Brain microvascular endothelial cell (primary cell): Measurements from ENCODE around the gene NUDT21.
"Not testable (repeated sequence)": the region's sequence is repeated elsewhere in the genome, so short reads cannot be mapped to it uniquely, and the experiment has no call there.

Source experiments
- DNase-seq: peaks from one replicate; pipeline ENCODE4 v3.0.0-alpha.2; 2020
- H3K27ac ChIP-seq: fragments of 250-450 bp; sonication (Bioruptor Pico); 2 replicates; pipeline ENCODE4 v1.5.1; 2020; ENCODE audit warnings: mild to moderate bottlenecking, moderate library complexity
- H3K27me3 ChIP-seq: fragments of 250-450 bp; sonication (Bioruptor Pico); replicated peaks from 2 replicates; pipeline ENCODE4 v1.5.1; 2020; ENCODE audit warnings: mild to moderate bottlenecking
- H3K36me3 ChIP-seq: fragments of 250-450 bp; sonication (Bioruptor Pico); replicated peaks from 2 replicates; pipeline ENCODE4 v1.5.1; 2020; ENCODE audit warnings: mild to moderate bottlenecking
- H3K4me3 ChIP-seq: 2 replicates; pipeline ENCODE4 v1.5.1; 2011; ENCODE audit warnings: low read depth, mild to moderate bottlenecking, control low read depth, low read length, moderate library complexity
- CTCF ChIP-seq: IDR thresholded peaks from 2 replicates; pipeline ENCODE4 v1.5.1; 2011; ENCODE audit warnings: low read depth, mild to moderate bottlenecking, moderate library complexity, low read length, control low read depth, inconsistent platforms; ENCODE audit errors: missing control alignments
- in situ Hi-C: cut with HindIII; loops from 2 replicates; pipeline ENCODE4 v1.10.0; 2017; ENCODE audit warnings: low sequenced_read_pairs, low pct_ligation_motif_present

NUDT21 gene

GRCh38 chr16:56450986-56451752, at the start of gene NUDT21, which contains the start of gene OGFOD1:
Gene NUDT21 (minus strand): TSS chr16:56451332. CDS start chr16:56451202, 130 bp downstream.
Gene OGFOD1 (plus strand): TSS chr16:56451554. CDS start chr16:56451613, 59 bp downstream.
- peak; percentile 99 for DNase-seq
- peak within 1 kb of the TSS; percentile 89 for H3K4me3 ChIP-seq
- no peak for TF ChIP-seq CTCF
- H3K36me3 ChIP-seq, result peaks cover 20% of the 10 kb centered on the region
- H3K27me3 ChIP-seq, result no peaks in the 10 kb centered on the region
- peak within 1 kb of the TSS; percentile 77 for H3K27ac ChIP-seq
- in situ Hi-C loops, result no loop called here

GRCh38 chr16:56493815-56494214, 42.7 kb upstream of the NUDT21 start:
- no peak for TF ChIP-seq CTCF

DNA sequence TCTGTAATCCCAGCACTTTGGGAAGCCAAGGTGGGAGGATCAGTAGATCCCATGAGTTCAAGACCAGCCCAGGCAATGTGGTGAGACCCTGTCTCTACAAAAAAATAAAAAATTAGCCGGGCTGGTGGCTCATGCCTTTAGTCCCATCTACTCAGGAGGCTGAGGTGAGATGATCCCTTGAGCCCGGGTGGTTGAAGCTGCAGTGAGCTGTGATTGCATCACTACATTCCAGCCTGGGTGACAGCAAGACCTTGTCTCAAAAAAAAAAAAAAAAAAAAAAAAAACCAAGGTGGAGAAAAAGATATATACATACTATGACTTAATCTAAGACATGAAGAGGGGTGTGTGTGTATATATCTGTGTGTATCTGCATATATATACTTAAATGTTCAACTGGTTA, 42.0 kb upstream of the NUDT21 start:
- H3K27ac ChIP-seq, result no peak overlapping the region
- H3K36me3 ChIP-seq, result peaks cover 6% of the 10 kb centered on the region
- no peak for DNase-seq
- no peak overlapping the region for H3K4me3 ChIP-seq
- TF ChIP-seq CTCF, result no peak
- H3K27me3 ChIP-seq, result no peaks in the 10 kb centered on the region
- in situ Hi-C loops, result no loop called here

More at GRCh38 chr16:56493815-56494214, 42.7 kb upstream of the NUDT21 start:
- no peak overlapping the region for H3K27ac ChIP-seq
- no peak overlapping the region for H3K4me3 ChIP-seq
- H3K36me3 ChIP-seq, result peaks cover 9% of the 10 kb centered on the region
- in situ Hi-C loops, result no loop called here
- DNase-seq, result no peak
- no peaks in the 10 kb centered on the region for H3K27me3 ChIP-seq

- Histone ChIP-seq H3K4me3 (no peak overlapping the region), H3K27ac (no peak overlapping the region), H3K36me3 (no peaks in the 10 kb centered on the region), H3K27me3 (no peaks in the 10 kb centered on the region)
- no peak for DNase-seq
- no peak for TF ChIP-seq CTCF
- in situ Hi-C loops, result no loop called here
Observed at GRCh38 chr16:56491657-56492261, 40.6 kb upstream of the NUDT21 start.

- H3K27ac ChIP-seq, H3K4me3 ChIP-seq, H3K36me3 ChIP-seq, in situ Hi-C loops, DNase-seq, H3K27me3 ChIP-seq: not testable (repeated sequence)
Observed at GRCh38 chr16:56488868-56489267, 37.7 kb upstream of the NUDT21 start.

DNA sequence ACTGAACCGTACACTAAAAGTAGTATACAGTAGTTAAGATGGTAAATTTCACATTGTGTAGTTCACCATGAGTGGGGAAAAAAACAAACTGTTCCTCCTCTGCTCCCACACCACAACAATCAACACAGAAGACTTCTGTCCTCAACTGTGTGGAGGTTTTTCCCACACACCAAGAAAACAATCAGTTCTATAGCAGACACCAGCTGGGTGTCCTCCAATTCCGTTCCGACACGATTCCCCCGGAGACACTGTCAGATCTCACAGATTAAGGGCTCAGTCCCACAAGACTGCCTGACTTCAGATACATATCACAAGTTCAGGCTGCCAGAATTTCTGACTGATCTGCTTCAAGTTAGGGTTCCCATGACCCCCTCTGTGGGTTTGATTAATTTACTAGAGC, 36.9 kb upstream of the NUDT21 start:
- TF ChIP-seq CTCF, result no peak
- in situ Hi-C loops, result no loop called here
- Histone ChIP-seq H3K27me3 (no peaks in the 10 kb centered on the region), H3K4me3 (no peak overlapping the region), H3K36me3 (peaks cover 3% of the 10 kb centered on the region), H3K27ac (no peak overlapping the region)
- DNase-seq, result no peak
